Karpas-422 (cell line): ENCODE measurements around the gene LCNL1. TPM values are rescaled to one million over a fixed set of nuclear protein-coding genes. Genes with fewer than 3 reads are reported as not detected.

Experiments used
- DNase-seq: peaks from one replicate; pipeline ENCODE4 v3.0.0-alpha.2; 2015
- H2AFZ ChIP-seq: fragments of 200-600 bp; sonication (generic); 2 replicates; pipeline ENCODE4 v1.6.1; 2014; ENCODE audit warnings: antibody characterized with exemption, low read length, mixed read lengths
- H3K27ac ChIP-seq: fragments of 200-600 bp; sonication (generic); 2 replicates; pipeline ENCODE4 v1.5.1; 2014; ENCODE audit warnings: mild to moderate bottlenecking, low read length, moderate library complexity
- H3K27me3 ChIP-seq: fragments of 200-600 bp; sonication (generic); 2 replicates; pipeline ENCODE4 v1.6.1; 2014; ENCODE audit warnings: low read length, mixed read lengths
- H3K36me3 ChIP-seq: fragments of 200-600 bp; sonication (generic); 2 replicates; pipeline ENCODE4 v1.6.1; 2014; ENCODE audit warnings: low read length, mixed read lengths; ENCODE audit not compliant: insufficient read depth
- H3K4me1 ChIP-seq: fragments of 200-600 bp; sonication (generic); 2 replicates; pipeline ENCODE4 v1.6.1; 2014; ENCODE audit warnings: mild to moderate bottlenecking, low read length, mixed read lengths
- H3K4me2 ChIP-seq: fragments of 200-600 bp; sonication (generic); 2 replicates; pipeline ENCODE4 v1.6.1; 2014; ENCODE audit warnings: low read length, low read depth, mild to moderate bottlenecking; ENCODE audit not compliant: poor library complexity, severe bottlenecking
- H3K4me3 ChIP-seq: fragments of 200-600 bp; sonication (generic); 2 replicates; pipeline ENCODE4 v1.5.1; 2014; ENCODE audit warnings: mild to moderate bottlenecking, antibody characterized with exemption, low read length, mixed read lengths
- H3K79me2 ChIP-seq: fragments of 200-600 bp; sonication (generic); 2 replicates; pipeline ENCODE4 v1.6.1; 2014; ENCODE audit warnings: mild to moderate bottlenecking, low read length, mixed read lengths
- H3K9ac ChIP-seq: fragments of 200-600 bp; sonication (generic); 2 replicates; pipeline ENCODE4 v1.6.0; 2014; ENCODE audit warnings: low read length
- H3K9me2 ChIP-seq: fragments of 200-600 bp; sonication (generic), shearing (Covaris generic); replicated peaks from 2 replicates; pipeline ENCODE4 v1.6.0; 2014; ENCODE audit warnings: mild to moderate bottlenecking, low read length, moderate library complexity; ENCODE audit not compliant: insufficient read depth
- H3K9me3 ChIP-seq: fragments of 300-700, 200-600 bp; sonication (generic); 2 replicates; pipeline ENCODE4 v1.6.1; 2014; ENCODE audit warnings: low read length, mixed read lengths
- H4K20me1 ChIP-seq: fragments of 200-600 bp; sonication (generic); 2 replicates; pipeline ENCODE4 v1.6.1; 2014; ENCODE audit warnings: mild to moderate bottlenecking, antibody characterized with exemption, low read length, low read depth; ENCODE audit not compliant: insufficient read depth
- total RNA-seq: library from RNA; depleted of rRNA; stranded (reverse); fragments of >200 nt; shearing (Covaris generic); gene quantifications from 2 replicates; pipeline ENCODE4 v1.2.3, GENCODE V29; 2014; ENCODE audit warnings: low replicate concordance

Gene LCNL1
- total RNA-seq, 1 experiment from 2014 or later, result not detected

- H3K36me3 ChIP-seq, result no peaks in the 10 kb centered on the region
- no peak overlapping the region for H3K4me2 ChIP-seq
- no peaks in the 10 kb centered on the region for H3K4me1 ChIP-seq
- H3K9ac ChIP-seq, result no peak overlapping the region
- H3K9me2 ChIP-seq, result no peaks in the 10 kb centered on the region
- H3K4me3 ChIP-seq, result no peak overlapping the region
- H3K9me3 ChIP-seq, result no peaks in the 10 kb centered on the region
- H3K79me2 ChIP-seq, result no peaks in the 10 kb centered on the region
- DNase-seq, result no peak
- no peaks in the 10 kb centered on the region for H4K20me1 ChIP-seq
- no peak overlapping the region for H3K27ac ChIP-seq
- H2AFZ ChIP-seq, result no peak overlapping the region
- no peaks in the 10 kb centered on the region for H3K27me3 ChIP-seq
These were observed 3.8 kb upstream of the LCNL1 start for GRCh38 chr9:136978865-136979544.

GRCh38 chr9:136979769-136980587, 2.8 kb upstream of the LCNL1 start:
- H3K9me3 ChIP-seq, result no peaks in the 10 kb centered on the region
- H3K4me3 ChIP-seq, result no peak overlapping the region
- H3K27me3 ChIP-seq, result no peaks in the 10 kb centered on the region
- DNase-seq, result no peak
- no peak overlapping the region for H3K27ac ChIP-seq
- no peak overlapping the region for H3K4me2 ChIP-seq
- no peaks in the 10 kb centered on the region for H3K79me2 ChIP-seq
- H3K4me1 ChIP-seq, result no peaks in the 10 kb centered on the region
- H3K9ac ChIP-seq, result no peak overlapping the region
- no peaks in the 10 kb centered on the region for H3K9me2 ChIP-seq
- H4K20me1 ChIP-seq, result no peaks in the 10 kb centered on the region
- no peaks in the 10 kb centered on the region for H3K36me3 ChIP-seq
- no peak overlapping the region for H2AFZ ChIP-seq

GRCh38 chr9:136980669-136981478, 1.9 kb upstream of the LCNL1 start:
- H3K9me2 ChIP-seq, result no peaks in the 10 kb centered on the region
- no peak for DNase-seq
- no peaks in the 10 kb centered on the region for H3K79me2 ChIP-seq
- H3K27me3 ChIP-seq, result no peaks in the 10 kb centered on the region
- H3K4me1 ChIP-seq, result no peaks in the 10 kb centered on the region
- H3K9me3 ChIP-seq, result no peaks in the 10 kb centered on the region
- H4K20me1 ChIP-seq, result no peaks in the 10 kb centered on the region
- no peak overlapping the region for H2AFZ ChIP-seq
- H3K9ac ChIP-seq, result no peak overlapping the region
- H3K27ac ChIP-seq, result no peak overlapping the region
- no peak overlapping the region for H3K4me3 ChIP-seq
- no peaks in the 10 kb centered on the region for H3K36me3 ChIP-seq
- no peak overlapping the region for H3K4me2 ChIP-seq

DNA sequence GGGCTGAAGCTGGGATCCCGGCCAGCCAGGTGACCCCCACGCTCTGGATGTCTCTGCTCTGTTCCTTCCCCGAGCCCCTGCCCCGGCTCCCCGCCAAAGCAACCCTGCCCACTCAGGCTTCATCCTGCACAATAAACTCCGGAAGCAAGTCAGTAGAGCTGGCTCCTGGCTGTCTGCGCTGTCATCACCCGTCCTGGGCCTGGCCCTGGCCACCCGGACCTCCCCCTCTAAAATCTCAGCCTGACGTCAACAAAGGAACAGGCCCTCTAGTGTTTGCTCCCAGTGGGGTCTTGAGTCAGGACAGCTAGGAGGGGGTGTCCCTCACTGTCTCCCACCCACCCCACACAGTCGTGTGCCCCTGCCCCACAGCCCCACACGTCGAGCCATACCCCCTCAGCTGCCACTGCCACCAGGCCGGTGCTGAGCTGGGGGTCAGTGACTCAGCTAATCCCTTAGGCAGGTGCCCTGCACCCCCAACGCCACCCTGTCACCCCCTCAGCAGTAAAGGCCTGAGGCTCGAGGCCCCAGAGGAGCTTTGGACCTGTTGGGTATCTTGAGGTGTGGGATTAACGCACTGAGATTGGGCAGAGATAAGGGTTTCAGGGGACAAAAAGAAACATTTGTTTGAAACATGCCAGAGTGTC, 1.1 kb upstream of the LCNL1 start:
- Histone ChIP-seq H2AFZ (no peak overlapping the region), H4K20me1 (no peaks in the 10 kb centered on the region), H3K9me2 (no peaks in the 10 kb centered on the region), H3K4me1 (no peaks in the 10 kb centered on the region), H3K4me2 (no peak overlapping the region), H3K9ac (no peak overlapping the region), H3K9me3 (no peaks in the 10 kb centered on the region), H3K79me2 (no peaks in the 10 kb centered on the region), H3K36me3 (no peaks in the 10 kb centered on the region), H3K27me3 (no peaks in the 10 kb centered on the region), H3K27ac (no peak overlapping the region), H3K4me3 (no peak overlapping the region)
- no peak for DNase-seq

- Histone ChIP-seq H3K4me2 (no peak overlapping the region), H3K4me1 (no peaks in the 10 kb centered on the region), H3K79me2 (no peaks in the 10 kb centered on the region), H3K27me3 (no peaks in the 10 kb centered on the region), H3K27ac (no peak overlapping the region), H2AFZ (no peak overlapping the region), H3K4me3 (no peak overlapping the region), H3K9me2 (no peaks in the 10 kb centered on the region), H3K36me3 (no peaks in the 10 kb centered on the region), H3K9me3 (no peaks in the 10 kb centered on the region), H3K9ac (no peak overlapping the region), H4K20me1 (no peaks in the 10 kb centered on the region)
- no peak for DNase-seq
These were observed 374 bp downstream of the LCNL1 start for GRCh38 chr9:136983167-136983566.

- Histone ChIP-seq H3K36me3 (no peaks in the 10 kb centered on the region), H3K4me1 (no peaks in the 10 kb centered on the region), H3K9me2 (no peaks in the 10 kb centered on the region), H3K9ac (no peak overlapping the region), H3K9me3 (no peaks in the 10 kb centered on the region), H3K27ac (no peak overlapping the region), H2AFZ (no peak overlapping the region), H3K27me3 (no peaks in the 10 kb centered on the region), H4K20me1 (no peaks in the 10 kb centered on the region), H3K4me3 (no peak overlapping the region), H3K79me2 (no peaks in the 10 kb centered on the region), H3K4me2 (no peak overlapping the region)
- DNase-seq, result no peak
These were observed 992 bp downstream of the LCNL1 start for GRCh38 chr9:136983656-136984314.

DNA sequence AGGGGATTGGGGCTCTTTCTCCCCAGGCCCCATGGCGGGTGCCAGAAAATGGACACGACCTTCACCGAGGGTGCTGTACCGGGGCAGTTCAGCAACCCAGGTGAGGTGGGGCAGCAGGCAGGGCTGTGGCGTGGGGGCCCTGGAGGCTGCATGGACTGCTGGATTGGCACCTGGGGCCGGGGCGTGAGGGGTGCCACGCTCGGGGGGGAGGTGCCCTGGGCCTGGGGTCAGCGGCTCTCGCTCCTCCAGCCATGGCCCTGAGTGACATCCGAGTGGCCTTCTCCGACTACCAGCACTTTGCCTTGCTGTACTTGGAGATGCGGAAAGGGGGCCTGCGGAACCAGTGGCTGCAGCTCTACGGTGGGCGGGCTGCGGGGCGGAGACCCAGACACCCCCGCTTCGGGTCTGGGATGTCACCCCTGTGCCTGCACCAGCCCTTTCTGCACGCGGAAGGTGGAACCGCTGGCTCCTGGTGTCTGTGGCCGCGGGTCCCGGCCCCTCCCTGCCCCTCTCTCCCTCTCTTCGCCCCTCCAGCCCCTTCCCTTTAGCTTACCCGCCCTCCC, 1.8 kb downstream of the LCNL1 start:
- Histone ChIP-seq H3K36me3 (no peaks in the 10 kb centered on the region), H3K9ac (no peak overlapping the region), H3K79me2 (no peaks in the 10 kb centered on the region), H3K4me1 (no peaks in the 10 kb centered on the region), H3K27me3 (no peaks in the 10 kb centered on the region), H3K4me2 (no peak overlapping the region), H3K9me3 (no peaks in the 10 kb centered on the region), H3K27ac (no peak overlapping the region), H3K4me3 (no peak overlapping the region), H4K20me1 (no peaks in the 10 kb centered on the region), H3K9me2 (no peaks in the 10 kb centered on the region), H2AFZ (no peak overlapping the region)
- DNase-seq, result no peak
